ENCODE data around the gene KYNU.

GRCh38 chr2:142993771-142994170 is 116.3 kb downstream of the KYNU start:
- TF ChIP-seq CTCF (IDR thresholded peaks at IDR 0.05): no peak
- no peak for TF ChIP-seq POLR2A (IDR thresholded peaks at IDR 0.05)
